Smooth muscle cell (in vitro differentiated cells): Measurements from ENCODE around the gene PTPRU. TPM values are rescaled to one million over a fixed set of nuclear protein-coding genes. Genes with fewer than 3 reads are reported as not detected.
A peak's percentile ranks its signal among the peaks of the same experiment; 100 is the strongest.

Experiments
- DNase-seq: peaks from one replicate; lab custom pipeline; 2025; ENCODE audit not compliant: unreplicated experiment; lab: John Stamatoyannopoulos, UW
- H2AFZ ChIP-seq: fragments of 200-600 bp; sonication (generic); 2 replicates; pipeline ENCODE4 v1.6.0; 2016; ENCODE audit warnings: antibody characterized with exemption, low read depth, mild to moderate bottlenecking
- H3F3A ChIP-seq: fragments of 200-600 bp; sonication (generic); 2 replicates; pipeline ENCODE4 v1.6.0; 2017; ENCODE audit warnings: antibody characterized with exemption, low read depth
- H3K27ac ChIP-seq: fragments of 200-600 bp; sonication (generic); 2 replicates; pipeline ENCODE4 v1.5.1; 2016; ENCODE audit warnings: low read depth, mild to moderate bottlenecking
- H3K27me3 ChIP-seq: fragments of 200-600 bp; sonication (generic); 2 replicates; pipeline ENCODE4 v1.6.1; 2016; ENCODE audit warnings: low read depth, mild to moderate bottlenecking
- H3K36me3 ChIP-seq: fragments of 200-600 bp; sonication (generic); 2 replicates; pipeline ENCODE4 v1.5.1; 2016; ENCODE audit warnings: low read depth
- H3K4me1 ChIP-seq: fragments of 200-600 bp; sonication (generic); 2 replicates; pipeline ENCODE4 v1.5.1; 2016; ENCODE audit warnings: low read depth
- H3K4me2 ChIP-seq: fragments of 200-600 bp; sonication (generic); 2 replicates; pipeline ENCODE4 v1.6.0; 2016; ENCODE audit warnings: mild to moderate bottlenecking
- H3K4me3 ChIP-seq: fragments of 200-600 bp; sonication (generic); 2 replicates; pipeline ENCODE4 v1.5.1; 2016; ENCODE audit warnings: mild to moderate bottlenecking
- H3K79me2 ChIP-seq: fragments of 200-600 bp; sonication (generic); 2 replicates; pipeline ENCODE4 v1.6.0; 2016; ENCODE audit warnings: low read depth, mild to moderate bottlenecking
- H3K9ac ChIP-seq: fragments of 200-600 bp; sonication (generic); 2 replicates; pipeline ENCODE4 v1.6.0; 2016; ENCODE audit warnings: low read depth
- H3K9me3 ChIP-seq: fragments of 200-600 bp; sonication (generic); replicated peaks from 2 replicates; pipeline ENCODE4 v1.5.1; 2016; ENCODE audit warnings: low read depth
- H4K20me1 ChIP-seq: fragments of 200-600 bp; sonication (generic); 2 replicates; pipeline ENCODE4 v1.6.0; 2016; ENCODE audit warnings: low read depth
- CTCF ChIP-seq: fragments of 200-600 bp; sonication (generic); IDR thresholded peaks from 2 replicates; pipeline ENCODE4 v1.5.1; 2017; ENCODE audit warnings: borderline replicate concordance, mild to moderate bottlenecking, antibody characterized with exemption; ENCODE audit not compliant: insufficient read depth, poor library complexity, severe bottlenecking
- WGBS: methylation state at CpG from one replicate; pipeline ENCODE4 v1.1.7; 2016; ENCODE audit warnings: low lambda C conversion rate; 5-methylcytosine and 5-hydroxymethylcytosine counted together
- polyA plus RNA-seq: library from polyadenylated mRNA; unstranded; fragments of >200 nt; fragmentation: Nextera tagmentation; extraction: Ambion mirVana; gene quantifications from 2 replicates; pipeline ENCODE4 v1.2.1, GENCODE V29; 2016
- total RNA-seq: library from RNA; depleted of rRNA; stranded (reverse); fragments of >200 nt; gene quantifications from 2 replicates; pipeline ENCODE4 v1.2.3, GENCODE V29; 2014

PTPRU gene
- total and polyA plus RNA-seq, 2 experiments from 2014 or later, result 41.1 to 67.8 TPM

GRCh38 chr1:29249951-29250581 lies 13.7 kb downstream of the PTPRU start:
- no peak overlapping the region for H3K4me3 ChIP-seq
- H3K4me1 ChIP-seq, result peaks cover 21% of the 10 kb centered on the region
- no peak overlapping the region for H2AFZ ChIP-seq
- no peaks in the 10 kb centered on the region for H3K27me3 ChIP-seq
- peak overlapping the region; percentile 65 for H3K9ac ChIP-seq
- peak overlapping the region; percentile 94 for H3K27ac ChIP-seq
- H3F3A ChIP-seq, result no peaks in the 10 kb centered on the region
- DNase-seq, result no peak
- H4K20me1 ChIP-seq, result peaks cover 5% of the 10 kb centered on the region
- no peak for TF ChIP-seq CTCF
- peaks cover 58% of the 10 kb centered on the region for H3K79me2 ChIP-seq
- 86% methylated on average over 2 of the region's 2 CpGs for WGBS
- H3K36me3 ChIP-seq, result no peaks in the 10 kb centered on the region
- H3K9me3 ChIP-seq, result no peaks in the 10 kb centered on the region
- peak overlapping the region; percentile 77 for H3K4me2 ChIP-seq

- no peaks in the 10 kb centered on the region for H3K27me3 ChIP-seq
- no peaks in the 10 kb centered on the region for H3F3A ChIP-seq
- H3K79me2 ChIP-seq, result peaks cover 58% of the 10 kb centered on the region
- H3K4me3 ChIP-seq, result no peak overlapping the region
- no peak overlapping the region for H3K4me2 ChIP-seq
- no peak overlapping the region for H2AFZ ChIP-seq
- H3K36me3 ChIP-seq, result no peaks in the 10 kb centered on the region
- peak overlapping the region; percentile 6 for H3K9ac ChIP-seq
- no peak for TF ChIP-seq CTCF
- H4K20me1 ChIP-seq, result no peaks in the 10 kb centered on the region
- peaks cover 24% of the 10 kb centered on the region for H3K4me1 ChIP-seq
- 93% methylated on average over 8 of the region's 8 CpGs for whole genome bisulfite sequencing
- H3K9me3 ChIP-seq, result no peaks in the 10 kb centered on the region
- DNase-seq, result no peak
- H3K27ac ChIP-seq, result peak overlapping the region; percentile 94
Observed at GRCh38 chr1:29251164-29252124, 15.1 kb downstream of the PTPRU start.

GRCh38 chr1:29253180-29253579 lies 16.9 kb downstream of the PTPRU start:
- Histone ChIP-seq H3K9me3 (no peaks in the 10 kb centered on the region), H3F3A (no peaks in the 10 kb centered on the region), H3K79me2 (peaks cover 40% of the 10 kb centered on the region), H4K20me1 (no peaks in the 10 kb centered on the region), H3K4me1 (peaks cover 37% of the 10 kb centered on the region), H3K9ac (no peak overlapping the region), H3K27ac (no peak overlapping the region), H2AFZ (no peak overlapping the region), H3K4me2 (no peak overlapping the region), H3K36me3 (no peaks in the 10 kb centered on the region), H3K4me3 (no peak overlapping the region), H3K27me3 (no peaks in the 10 kb centered on the region)
- WGBS, result 74% methylated on average over 3 of the region's 3 CpGs
- DNase-seq, result no peak
- TF ChIP-seq CTCF, result peak; percentile 10
